G401 (cell line): ENCODE results near the gene NTRK2. TPM values are rescaled to one million over a fixed set of nuclear protein-coding genes. Genes with fewer than 3 reads are reported as not detected.

Experiments used
- DNase-seq: peaks from one replicate; pipeline ENCODE4 v3.0.0-alpha.2; 2015; ENCODE audit warnings: low spot score
- in situ Hi-C: cut with HindIII; loops from 2 replicates; pipeline ENCODE4 v1.10.0; 2016; ENCODE audit warnings: low sequenced_read_pairs, mixed read lengths
- total RNA-seq: library from RNA; depleted of rRNA; stranded (reverse); fragments of >200 nt; shearing (Covaris generic); gene quantifications from 2 replicates; pipeline ENCODE4 v1.2.3, GENCODE V29; 2014

The NTRK2 gene
- total RNA-seq, 1 experiment from 2014 or later: not detected

GRCh38 chr9:84978661-84979060 is 309.1 kb downstream of the NTRK2 start:
- DNase-seq: no peak
- in situ Hi-C loops: no loop called here

- in situ Hi-C loops: no loop called here
- no peak for DNase-seq
Measured at GRCh38 chr9:84983749-84984148, 314.2 kb downstream of the NTRK2 start.

DNA sequence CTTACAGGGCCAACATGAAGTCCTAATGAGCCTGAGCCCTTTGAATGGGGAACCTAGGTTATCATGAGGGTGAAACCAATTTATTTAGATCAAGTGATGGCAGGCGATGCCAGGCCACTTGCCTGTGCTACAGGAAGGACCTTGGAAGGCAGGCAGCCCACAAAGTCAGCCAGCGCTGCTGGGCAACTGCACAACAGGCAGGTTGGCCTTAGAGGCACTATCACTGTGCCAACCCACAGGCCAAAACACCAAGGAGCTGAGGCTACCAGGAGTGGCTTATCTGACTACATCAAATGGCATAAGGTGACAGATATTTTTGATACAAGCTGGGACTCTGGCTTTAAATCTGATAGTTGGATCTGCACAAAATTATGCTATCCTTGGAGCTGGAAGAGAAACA is 319.1 kb downstream of the NTRK2 start:
- peak; percentile 90 for DNase-seq
- in situ Hi-C loops: no loop called here

GRCh38 chr9:84990416-84990815 is 320.9 kb downstream of the NTRK2 start:
- in situ Hi-C loops: no loop called here
- DNase-seq: peak; percentile 79

DNA sequence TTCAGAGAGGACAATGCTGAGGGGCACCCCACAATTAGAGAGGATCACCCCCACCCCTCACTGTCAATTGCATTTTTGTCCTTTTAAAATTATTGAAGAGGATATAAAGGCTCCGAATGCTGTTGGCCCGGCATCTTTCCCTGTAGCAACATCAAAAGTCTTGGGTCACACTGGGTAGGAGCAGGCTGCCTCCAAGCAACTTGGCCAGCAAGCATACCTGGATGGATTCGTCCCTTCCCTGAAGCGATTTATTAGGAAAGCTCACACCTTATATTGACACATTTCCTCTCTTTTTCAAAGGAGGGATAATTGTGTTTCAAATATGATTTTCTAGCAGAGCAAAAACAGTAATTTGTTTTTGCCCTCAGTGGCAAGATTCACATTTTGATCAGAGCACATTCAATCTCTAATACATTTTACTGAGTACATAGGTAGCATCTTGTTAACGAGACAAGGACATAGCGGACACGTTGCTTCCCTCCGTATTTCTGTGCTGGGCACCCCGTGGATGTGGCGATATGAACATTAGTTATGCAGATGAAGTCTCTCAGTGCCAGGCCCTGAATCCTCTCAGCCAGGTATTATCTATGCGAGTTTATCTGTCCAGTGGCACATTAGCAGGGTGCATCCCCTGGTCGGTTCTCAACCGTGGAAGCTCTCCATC is 321.5 kb downstream of the NTRK2 start:
- DNase-seq: peak; percentile 72
- in situ Hi-C loops: no loop called here

DNA sequence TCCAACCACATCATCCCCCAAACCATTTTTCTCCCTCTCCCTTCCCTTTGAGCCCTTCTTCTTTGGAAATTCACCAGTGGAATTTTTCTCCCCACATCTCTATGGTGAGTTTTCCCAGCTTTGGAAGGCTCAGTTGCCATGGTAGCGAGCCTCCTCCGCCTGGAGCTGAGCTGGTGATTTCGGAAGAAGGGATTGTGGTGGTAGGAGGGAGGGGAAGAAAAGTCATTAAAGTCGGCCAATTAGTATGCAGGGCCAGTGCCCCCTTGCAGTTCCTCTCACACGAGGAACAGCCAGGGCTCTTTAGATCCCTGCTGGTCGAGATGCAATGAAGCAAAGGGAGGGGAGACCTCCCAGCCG is 322.0 kb downstream of the NTRK2 start:
- in situ Hi-C loops: no loop called here
- peak; percentile 80 for DNase-seq

DNA sequence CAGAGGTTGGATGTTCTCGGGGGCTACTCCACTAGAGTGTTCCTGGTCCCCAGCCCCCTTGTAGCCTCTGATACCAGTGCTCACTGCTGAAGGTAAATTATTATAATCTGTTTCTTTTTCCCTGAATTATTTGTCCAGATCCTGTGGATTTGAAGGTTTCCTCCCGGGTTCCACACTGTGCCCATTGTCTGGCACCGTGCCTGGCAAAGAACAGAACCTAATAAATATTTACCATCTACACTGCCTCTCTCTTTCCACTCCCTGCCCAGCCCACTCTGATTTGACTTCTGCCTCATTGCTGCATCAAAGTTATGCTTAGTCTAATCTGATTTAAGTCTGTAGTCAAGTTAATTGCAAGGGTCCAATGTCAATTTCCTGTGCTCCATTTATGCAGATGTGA is 322.9 kb downstream of the NTRK2 start:
- in situ Hi-C loops: no loop called here

DNA sequence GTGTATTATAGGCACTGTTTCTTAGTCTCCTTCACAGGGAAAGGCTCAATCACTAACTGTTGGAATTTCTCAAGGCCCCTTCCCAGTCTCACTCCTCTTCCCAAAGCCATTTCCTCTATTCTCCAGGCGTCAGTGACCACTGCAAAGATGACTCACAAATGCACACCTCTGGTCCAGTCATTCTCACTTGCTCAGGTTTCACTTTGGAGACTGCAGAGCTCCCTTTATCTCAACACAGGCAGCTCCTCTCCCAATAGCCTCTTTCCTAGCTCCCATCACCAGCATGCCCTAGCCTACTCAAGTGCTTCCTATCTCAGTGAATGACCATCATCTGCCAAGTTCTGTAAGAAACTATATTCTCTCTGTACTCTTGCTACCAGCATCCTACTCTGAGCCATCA is 323.6 kb downstream of the NTRK2 start:
- in situ Hi-C loops: no loop called here
- no peak for DNase-seq

More for the DNA sequence above, 322.9 kb downstream of the NTRK2 start:
- DNase-seq: no peak

GRCh38 chr9:84996029-84996428 is 326.5 kb downstream of the NTRK2 start:
- no peak for DNase-seq
- in situ Hi-C loops: no loop called here

DNA sequence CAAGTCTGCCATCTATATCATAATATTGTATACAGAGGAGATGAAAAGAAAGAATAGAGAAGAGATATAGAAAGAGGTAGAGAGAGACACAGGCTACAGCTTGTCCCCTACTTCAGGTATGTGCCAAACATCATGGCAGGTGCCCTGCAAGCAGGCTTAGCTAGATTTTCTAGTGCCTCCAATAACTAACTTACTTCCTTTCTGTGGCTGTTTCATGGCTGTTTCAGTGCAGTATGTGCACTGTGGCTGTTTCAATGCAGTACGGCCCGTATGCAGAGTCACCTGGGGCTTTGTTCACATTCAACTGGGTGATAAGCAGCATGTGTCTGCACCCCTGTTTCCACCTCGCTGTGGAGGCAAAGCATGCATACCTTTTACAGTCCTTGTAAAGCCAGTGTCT is 327.2 kb downstream of the NTRK2 start:
- no peak for DNase-seq
- in situ Hi-C loops: no loop called here

- DNase-seq: no peak
- in situ Hi-C loops: no loop called here
Measured at GRCh38 chr9:84997472-84997871, 327.9 kb downstream of the NTRK2 start.

- DNase-seq: no peak
- in situ Hi-C loops: no loop called here
Measured at GRCh38 chr9:84998639-84999038, 329.1 kb downstream of the NTRK2 start.

DNA sequence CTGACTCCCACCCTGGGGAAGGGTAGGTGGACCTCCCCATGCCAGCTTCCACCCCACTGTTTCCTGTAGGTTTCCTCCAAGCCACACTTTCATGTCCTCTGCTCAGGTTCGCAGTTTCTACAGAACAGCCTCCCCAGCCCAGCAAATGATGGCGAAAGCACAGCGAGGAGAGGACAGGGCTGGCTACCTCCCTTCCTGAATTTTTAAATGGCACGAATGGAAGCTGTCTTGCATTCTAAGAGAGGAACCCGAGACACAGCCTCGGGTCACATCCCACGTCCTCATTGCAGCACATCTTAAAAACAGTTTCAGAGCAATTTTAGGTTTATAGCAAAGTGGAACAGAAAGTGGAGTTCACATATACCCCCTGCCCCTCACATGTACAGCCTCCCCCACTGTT is 330.3 kb downstream of the NTRK2 start:
- in situ Hi-C loops: no loop called here

DNA sequence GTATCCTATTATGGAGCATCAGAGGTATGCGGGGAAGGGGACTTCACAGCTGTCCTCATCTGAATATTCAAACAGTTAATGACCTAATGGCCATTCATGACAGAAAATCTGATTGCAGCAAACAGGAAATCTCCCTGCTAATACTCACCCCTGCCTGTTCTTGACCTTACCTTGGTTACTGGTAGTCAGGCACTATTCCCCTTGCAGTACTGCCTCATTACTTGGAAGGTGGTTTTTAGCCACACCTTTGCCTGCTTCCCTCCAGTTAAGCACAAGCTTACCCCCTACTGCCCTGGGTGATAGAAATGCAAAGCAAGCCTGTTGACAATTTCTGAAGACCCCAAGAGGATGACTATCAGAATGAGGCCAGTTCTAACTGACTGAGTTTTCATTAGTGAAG is 332.4 kb downstream of the NTRK2 start:
- DNase-seq: no peak
- in situ Hi-C loops: no loop called here

More for the DNA sequence above, 330.3 kb downstream of the NTRK2 start:
- no peak for DNase-seq

- in situ Hi-C loops: no loop called here
- DNase-seq: no peak
Measured at GRCh38 chr9:85004818-85005413, 335.4 kb downstream of the NTRK2 start.

DNA sequence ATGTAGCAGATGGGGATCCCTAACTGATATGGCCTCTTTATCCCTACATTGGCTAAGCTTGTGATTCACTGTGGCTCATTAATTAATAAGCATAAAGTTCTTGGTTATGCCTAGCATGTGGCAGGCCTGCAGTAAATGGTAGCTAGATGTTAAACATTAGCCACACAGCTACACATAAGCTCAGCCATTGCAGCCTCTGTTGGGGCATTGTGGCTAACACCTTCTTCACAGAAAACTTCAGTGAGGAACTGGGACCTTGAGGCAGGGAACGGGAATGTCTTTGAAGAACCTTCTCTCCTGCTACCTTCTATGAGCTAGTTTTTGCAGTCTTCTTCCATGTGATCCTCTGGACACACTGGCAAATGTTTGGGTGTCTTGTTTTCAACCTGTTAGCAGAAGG is 338.2 kb downstream of the NTRK2 start:
- in situ Hi-C loops: no loop called here

DNA sequence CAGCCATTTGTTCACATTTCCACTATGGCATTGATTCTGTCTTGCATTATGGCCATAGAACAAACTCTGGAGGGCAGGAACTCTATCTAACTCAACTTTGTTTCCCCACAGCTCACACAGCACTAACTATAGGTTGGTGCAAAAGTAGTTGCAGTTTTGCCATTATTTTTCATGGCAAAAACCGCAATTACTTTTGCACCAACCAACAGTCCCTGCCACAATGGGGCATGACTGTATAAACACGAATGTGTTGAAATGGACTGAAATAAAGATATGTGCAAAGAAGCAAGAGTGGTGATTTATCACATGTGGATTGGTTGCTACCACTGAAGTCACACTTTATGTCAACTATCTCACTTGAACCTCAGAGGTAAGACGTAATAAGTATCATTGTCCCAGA is 338.7 kb downstream of the NTRK2 start:
- no peak for DNase-seq
- in situ Hi-C loops: no loop called here

More for the DNA sequence above, 338.2 kb downstream of the NTRK2 start:
- no peak for DNase-seq

- no peak for DNase-seq
- in situ Hi-C loops: no loop called here
Measured at GRCh38 chr9:85009251-85009650, 339.7 kb downstream of the NTRK2 start.

- no peak for DNase-seq
- in situ Hi-C loops: no loop called here
Measured at GRCh38 chr9:85013703-85014102, 344.2 kb downstream of the NTRK2 start.

- in situ Hi-C loops: no loop called here
- no peak for DNase-seq
Measured at GRCh38 chr9:85014292-85014691, 344.8 kb downstream of the NTRK2 start.

DNA sequence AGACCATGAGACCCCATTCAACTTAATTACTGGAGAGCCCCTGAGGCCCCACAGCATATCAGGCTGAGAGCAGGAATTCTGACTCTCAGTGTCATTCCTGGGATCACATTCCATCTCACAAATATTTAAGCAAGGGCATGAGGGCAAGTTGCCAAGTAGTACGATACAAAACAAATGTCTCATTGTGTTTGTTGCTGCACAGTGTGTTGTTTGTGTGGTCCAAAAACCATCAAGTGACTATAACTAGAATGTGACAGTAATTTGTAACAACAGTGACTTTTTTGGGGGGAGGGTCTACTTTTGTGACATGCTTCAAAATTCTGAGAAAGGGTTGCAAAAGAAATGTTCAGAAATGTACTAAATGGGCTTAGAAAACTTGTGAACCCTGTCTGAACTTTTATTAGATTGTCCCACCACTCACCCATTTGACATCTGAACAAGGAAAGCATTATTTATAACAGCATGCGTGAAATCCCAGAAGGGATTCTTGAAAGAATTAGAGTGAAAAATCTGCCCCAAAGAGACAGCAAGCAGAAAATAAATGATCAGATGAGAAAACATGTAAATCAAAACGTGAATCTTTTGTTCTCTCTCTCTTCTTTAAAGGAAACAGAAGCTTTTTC is 347.0 kb downstream of the NTRK2 start:
- in situ Hi-C loops: no loop called here
- DNase-seq: no peak
